Measurements from ENCODE around the gene LDLRAD1.

DNA sequence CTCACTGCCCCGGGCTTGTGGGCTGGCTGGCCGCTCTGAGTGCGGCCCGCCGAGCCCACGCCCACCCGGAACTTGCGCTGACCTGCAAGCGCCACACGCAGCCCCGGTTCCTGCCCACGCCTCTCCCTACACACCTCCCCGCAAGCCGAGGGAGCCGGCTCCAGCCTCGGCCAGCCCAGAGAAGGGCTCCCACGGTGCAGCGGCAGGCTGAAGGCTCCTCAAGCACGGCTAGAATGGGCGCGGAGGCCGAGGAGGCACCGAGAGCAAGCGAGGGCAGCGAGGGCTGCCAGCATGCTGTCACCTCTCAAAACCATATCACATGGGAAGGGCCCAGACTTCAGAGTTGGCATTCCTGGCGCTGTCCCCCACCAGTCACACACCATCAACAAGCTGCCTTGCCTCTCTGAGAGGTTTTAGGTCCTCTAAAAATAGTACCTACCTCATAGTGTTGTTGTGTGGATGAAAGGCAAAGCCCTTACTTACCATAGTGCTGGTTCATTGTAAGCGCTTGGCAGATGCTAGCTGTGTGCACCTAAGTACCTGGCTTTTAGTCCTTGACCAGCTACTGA lies 13.4 kb downstream of the LDLRAD1 start:
- no peak for TF ChIP-seq CTCF (IDR thresholded peaks at IDR 0.05)
- TF ChIP-seq POLR2A (IDR thresholded peaks at IDR 0.05) = no peak
